Suppressor macrophage treated with lipopolysaccharide for 4 hours (primary cell): ENCODE measurements around the gene KAT5.
A peak's percentile ranks its signal among the peaks of the same experiment; 100 is the strongest.
"Not testable (repeated sequence)": the region's sequence is repeated elsewhere in the genome, so short reads cannot be mapped to it uniquely, and the experiment has no call there.

Experiments used
- DNase-seq: peaks from one replicate; pipeline ENCODE4 v3.0.0-alpha.2; 2020

Gene KAT5

DNA sequence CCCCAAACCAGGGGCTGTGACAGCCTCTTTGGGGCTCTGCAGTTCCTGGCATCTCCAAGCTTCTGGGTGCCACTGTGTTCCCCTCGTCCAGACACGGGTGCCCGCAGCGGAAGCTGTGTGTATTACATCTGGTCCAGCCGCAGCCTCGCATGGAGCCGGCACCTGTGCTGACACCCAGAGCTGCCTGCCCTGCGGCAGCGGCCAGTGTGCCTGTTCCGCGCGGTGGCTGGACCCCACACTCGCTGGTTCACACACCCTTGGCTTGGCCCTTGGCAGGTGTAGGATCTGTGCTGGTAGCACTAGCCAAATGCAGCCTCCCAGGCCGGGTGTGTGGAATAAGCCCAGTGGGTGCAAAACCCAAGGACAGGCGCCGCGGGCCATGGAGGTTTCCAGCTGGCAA, 33.0 kb downstream of the KAT5 start:
- DNase-seq, result no peak

DNA sequence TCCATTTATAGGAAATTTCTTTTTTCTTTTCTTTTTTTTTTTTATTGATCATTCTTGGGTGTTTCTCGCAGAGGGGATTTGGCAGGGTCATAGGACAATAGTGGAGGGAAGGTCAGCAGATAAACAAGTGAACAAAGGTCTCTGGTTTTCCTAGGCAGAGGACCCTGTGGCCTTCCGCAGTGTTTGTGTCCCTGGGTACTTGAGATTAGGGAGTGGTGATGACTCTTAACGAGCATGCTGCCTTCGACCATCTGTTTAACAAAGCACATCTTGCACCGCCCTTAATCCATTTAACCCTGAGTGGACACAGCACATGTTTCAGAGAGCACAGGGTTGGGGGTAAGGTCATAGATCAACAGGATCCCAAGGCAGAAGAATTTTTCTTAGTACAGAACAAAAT, 50.1 kb downstream of the KAT5 start:
- not testable (repeated sequence) for DNase-seq

DNA sequence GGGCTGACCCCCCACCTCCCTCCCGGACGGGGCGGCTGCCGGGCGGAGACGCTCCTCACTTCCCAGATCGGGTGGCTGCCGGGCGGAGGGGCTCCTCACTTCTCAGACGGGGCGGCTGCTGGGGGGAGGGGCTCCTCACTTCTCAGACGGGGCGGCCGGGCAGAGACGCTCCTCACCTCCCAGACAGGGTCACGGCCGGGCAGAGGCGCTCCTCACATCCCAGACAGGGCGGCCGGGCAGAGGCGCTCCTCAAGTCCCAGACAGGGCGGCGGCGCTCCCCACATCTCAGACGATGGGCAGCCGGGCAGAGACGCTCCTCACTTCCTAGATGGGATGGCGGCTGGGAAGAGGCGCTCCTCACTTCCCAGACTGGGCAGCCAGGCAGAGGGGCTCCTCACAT, 50.8 kb downstream of the KAT5 start:
- not testable (repeated sequence) for DNase-seq

DNA sequence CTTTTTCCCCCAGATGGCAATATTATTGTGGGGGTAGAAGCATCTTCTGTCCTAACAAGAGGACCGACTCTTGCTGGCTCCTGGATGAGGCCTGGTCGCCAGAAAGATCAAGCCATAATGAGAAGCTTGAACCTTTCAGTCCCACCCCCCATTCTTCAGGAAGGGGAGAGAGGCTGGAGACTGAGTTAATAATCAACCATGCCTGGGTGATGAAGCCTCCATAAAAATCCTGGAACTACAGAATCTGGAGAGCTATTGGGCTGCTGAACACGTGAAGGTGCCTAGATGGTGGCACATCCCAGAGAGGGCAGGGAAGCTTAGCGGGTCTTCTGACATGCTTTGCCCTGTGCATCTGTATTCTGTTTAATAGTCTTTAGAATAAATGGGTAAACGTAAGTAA, 52.4 kb downstream of the KAT5 start:
- DNase-seq, result no peak

DNA sequence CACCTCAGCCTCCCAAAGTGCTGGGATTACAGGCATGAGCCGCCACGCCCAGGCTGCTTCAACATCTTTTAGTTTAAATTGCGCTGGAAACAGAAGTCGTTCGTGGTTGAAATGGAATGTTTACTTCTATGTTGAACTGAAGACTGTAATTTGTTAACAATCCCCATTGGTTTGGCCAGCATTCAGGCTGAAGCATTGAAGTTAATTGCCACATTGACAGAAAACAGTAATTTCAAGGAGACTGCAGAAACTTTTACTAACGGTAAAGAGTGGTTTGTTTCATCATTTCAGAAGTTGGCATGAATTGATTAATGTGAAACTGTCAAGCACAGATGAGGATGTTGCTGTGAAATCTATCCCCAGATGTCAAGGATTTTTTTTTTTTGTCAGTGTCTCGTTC, 54.5 kb downstream of the KAT5 start:
- DNase-seq, result no peak

DNA sequence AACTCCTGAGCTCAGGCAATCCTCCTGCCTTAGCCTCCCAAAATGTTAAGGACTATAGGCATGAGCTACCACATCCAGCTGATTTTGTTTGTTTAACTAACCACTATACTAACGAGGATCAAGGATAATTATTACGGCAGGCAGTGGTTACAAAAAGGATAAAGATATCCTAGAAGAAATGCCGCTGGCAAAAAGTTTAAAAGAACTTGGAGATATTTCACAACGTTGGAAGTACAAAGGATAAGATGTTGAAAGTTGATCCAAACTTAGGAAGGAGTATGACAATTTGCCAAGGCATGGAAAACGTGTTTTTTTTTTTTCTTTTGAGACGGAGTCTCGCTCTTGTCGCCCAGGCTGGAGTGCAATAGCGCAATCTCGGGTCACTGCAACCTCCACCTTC, 55.4 kb downstream of the KAT5 start:
- no peak for DNase-seq

DNA sequence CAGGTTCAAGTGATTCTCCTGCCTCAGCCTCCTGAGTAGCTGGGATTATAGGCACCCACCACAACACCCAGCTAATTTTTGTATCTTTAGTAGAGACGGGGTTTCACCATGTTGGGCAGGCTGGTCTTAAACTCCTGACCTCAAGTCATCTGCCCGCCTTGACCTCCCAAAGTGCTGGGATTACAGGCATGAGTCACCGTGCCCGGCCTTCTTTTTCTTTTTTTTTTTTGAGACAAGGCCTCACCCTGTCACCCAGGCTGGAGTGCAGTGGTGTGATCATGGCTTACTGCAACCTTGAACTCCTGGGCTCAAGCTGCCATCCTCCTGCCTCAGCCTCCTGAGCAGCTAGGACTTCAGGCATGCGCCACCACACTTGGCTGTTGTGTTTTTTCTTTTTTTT, 55.8 kb downstream of the KAT5 start:
- peak; percentile 48 for DNase-seq
